C4-2B (cell line): ENCODE results near the gene TAB2.

Experiments used
- H3K27ac ChIP-seq: fragments of 450-650 bp; 2 replicates; pipeline ENCODE4 v1.5.1; 2017
- ZFX ChIP-seq: fragments of 450-650 bp; IDR thresholded peaks from 2 replicates; pipeline ENCODE4 v1.6.1; 2017
- TF ChIP-seq, protein P1 (sequence below): fragments of 450-650 bp; conservative IDR thresholded peaks from 2 replicates; pipeline ENCODE4 v1.5.1; 2017; ENCODE audit warnings: mild to moderate bottlenecking

The TAB2 gene

DNA sequence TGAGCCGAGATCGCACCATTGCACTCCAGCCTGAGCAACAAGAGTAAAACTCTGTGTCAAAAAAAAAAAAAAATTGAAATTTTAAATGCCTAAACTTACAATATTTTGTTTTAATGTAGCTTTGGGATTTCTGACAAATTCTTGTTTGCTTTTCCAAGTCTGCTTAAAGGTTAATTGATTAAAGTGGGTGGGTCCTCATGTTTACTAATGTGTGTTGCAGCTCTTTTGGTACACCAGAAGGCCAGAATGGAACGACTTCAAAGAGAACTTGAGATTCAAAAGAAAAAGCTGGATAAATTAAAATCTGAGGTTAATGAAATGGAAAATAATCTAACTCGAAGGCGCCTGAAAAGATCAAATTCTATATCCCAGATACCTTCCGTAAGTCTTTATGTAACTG is 79.9 kb downstream of the TAB2 start:
- TF ChIP-seq ZFX, result no peak
- TF ChIP-seq, protein P1, sequence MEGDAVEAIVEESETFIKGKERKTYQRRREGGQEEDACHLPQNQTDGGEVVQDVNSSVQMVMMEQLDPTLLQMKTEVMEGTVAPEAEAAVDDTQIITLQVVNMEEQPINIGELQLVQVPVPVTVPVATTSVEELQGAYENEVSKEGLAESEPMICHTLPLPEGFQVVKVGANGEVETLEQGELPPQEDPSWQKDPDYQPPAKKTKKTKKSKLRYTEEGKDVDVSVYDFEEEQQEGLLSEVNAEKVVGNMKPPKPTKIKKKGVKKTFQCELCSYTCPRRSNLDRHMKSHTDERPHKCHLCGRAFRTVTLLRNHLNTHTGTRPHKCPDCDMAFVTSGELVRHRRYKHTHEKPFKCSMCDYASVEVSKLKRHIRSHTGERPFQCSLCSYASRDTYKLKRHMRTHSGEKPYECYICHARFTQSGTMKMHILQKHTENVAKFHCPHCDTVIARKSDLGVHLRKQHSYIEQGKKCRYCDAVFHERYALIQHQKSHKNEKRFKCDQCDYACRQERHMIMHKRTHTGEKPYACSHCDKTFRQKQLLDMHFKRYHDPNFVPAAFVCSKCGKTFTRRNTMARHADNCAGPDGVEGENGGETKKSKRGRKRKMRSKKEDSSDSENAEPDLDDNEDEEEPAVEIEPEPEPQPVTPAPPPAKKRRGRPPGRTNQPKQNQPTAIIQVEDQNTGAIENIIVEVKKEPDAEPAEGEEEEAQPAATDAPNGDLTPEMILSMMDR, result no peak

GRCh38 chr6:149400050-149400449 is 82.5 kb downstream of the TAB2 start, which contains the start of gene SUMO4:
Gene SUMO4, plus strand, starts transcription at chr6:149400262. Its CDS starts 130 bp downstream, at chr6:149400392.
- no peak within 1 kb of the TSS for H3K27ac ChIP-seq
- TF ChIP-seq, protein P1, result no peak
- TF ChIP-seq ZFX, result no peak

More for the DNA sequence above, 79.9 kb downstream of the TAB2 start:
- no peak overlapping the region for H3K27ac ChIP-seq

- TF ChIP-seq, protein P1, result no peak
- no peak for TF ChIP-seq ZFX
- no peak overlapping the region for H3K27ac ChIP-seq
Observed at GRCh38 chr6:149403534-149403933, 86.0 kb downstream of the TAB2 start.

DNA sequence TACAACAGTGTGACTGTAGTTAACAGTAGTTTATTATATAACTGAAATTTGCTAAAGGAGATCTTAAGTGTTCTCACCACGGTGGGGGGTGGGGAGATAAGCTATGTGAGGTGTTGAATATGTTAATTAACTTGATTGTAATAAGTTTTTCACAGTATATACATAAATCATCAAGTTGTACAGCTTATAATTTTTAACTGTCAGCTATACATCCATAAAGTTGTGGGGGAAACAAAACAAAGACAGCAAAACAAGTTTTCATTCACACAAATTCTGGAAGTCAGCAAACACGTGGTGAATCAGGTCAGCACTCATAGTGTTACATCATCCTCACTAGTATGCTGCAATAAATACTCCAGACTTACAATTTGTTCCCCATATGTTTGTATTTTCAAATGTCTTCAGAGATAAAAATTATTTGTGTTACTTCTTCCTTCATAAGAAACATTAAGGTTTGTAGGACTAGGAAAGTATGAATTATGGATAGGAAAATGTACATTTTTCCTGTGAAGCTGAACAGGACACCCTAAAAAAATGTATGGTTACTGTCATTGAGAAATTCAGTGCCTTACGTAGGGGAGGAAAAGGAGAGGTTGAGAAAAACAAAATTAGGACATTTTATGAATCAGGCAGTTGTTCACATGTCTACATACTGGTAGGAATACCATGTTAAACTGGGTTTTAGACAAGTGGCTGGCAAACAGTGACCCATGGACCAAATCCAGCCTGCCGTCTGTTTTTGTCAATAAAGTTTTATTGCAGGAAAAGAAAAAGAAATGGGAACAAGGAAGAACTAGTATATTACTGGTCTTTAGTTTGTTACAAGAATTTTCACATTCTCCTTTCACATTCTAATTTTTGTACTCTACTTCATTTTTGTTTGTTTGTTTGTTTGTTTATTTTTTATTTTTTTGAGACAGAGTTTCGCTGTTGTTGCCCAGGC is 88.6 kb downstream of the TAB2 start:
- H3K27ac ChIP-seq, result no peak overlapping the region
- no peak for TF ChIP-seq ZFX
- TF ChIP-seq, protein P1, result no peak

GRCh38 chr6:149409617-149410016 is 92.1 kb downstream of the TAB2 start:
- TF ChIP-seq, protein P1, result no peak
- no peak for TF ChIP-seq ZFX

GRCh38 chr6:149410557-149410956 is 93.0 kb downstream of the TAB2 start:
- TF ChIP-seq, protein P1, result no peak
- no peak for TF ChIP-seq ZFX
- H3K27ac ChIP-seq, result no peak overlapping the region

More at GRCh38 chr6:149409617-149410016, 92.1 kb downstream of the TAB2 start:
- H3K27ac ChIP-seq, result no peak overlapping the region

DNA sequence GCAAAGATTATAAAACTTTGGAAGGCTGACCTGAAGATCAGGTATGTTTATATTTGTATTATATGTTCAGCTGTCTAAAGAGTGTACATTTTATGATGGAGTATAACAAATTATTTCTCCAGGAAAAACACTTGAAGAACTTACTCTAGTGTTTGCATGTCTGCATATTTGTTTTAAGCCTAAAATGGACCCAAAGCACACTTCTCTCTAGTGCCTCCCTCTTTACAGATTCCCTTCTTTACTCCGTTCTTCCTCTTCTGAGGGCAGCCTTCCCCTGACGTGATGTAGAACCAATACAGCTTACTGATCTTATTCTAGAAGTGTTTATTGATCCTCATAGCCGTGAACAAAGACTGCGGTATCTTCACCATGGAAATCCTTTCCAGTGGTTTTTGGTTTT is 96.5 kb downstream of the TAB2 start:
- no peak for TF ChIP-seq ZFX
- TF ChIP-seq, protein P1, result no peak
- no peak overlapping the region for H3K27ac ChIP-seq
